HG03139 (cell line): ENCODE measurements around the gene TSPAN16.

Experiments used
- ATAC-seq: cut with Tn5 transposase; IDR thresholded peaks from one replicate; pipeline ENCODE4 v1.9.1; 2021; ENCODE audit not compliant: unreplicated experiment

TSPAN16 gene

GRCh38 chr19:11267316-11268085 lies 28.5 kb upstream of the TSPAN16 start:
- ATAC-seq, result no peak

- ATAC-seq, result no peak
Measured at GRCh38 chr19:11268783-11269267, 27.1 kb upstream of the TSPAN16 start.

- no peak for ATAC-seq
Measured at GRCh38 chr19:11269408-11269807, 26.6 kb upstream of the TSPAN16 start.

GRCh38 chr19:11273296-11273695 lies 22.7 kb upstream of the TSPAN16 start:
- ATAC-seq, result no peak

- no peak for ATAC-seq
Measured at GRCh38 chr19:11273989-11274388, 22.0 kb upstream of the TSPAN16 start.

- ATAC-seq, result no peak
Measured at GRCh38 chr19:11274533-11275086, 21.4 kb upstream of the TSPAN16 start.

GRCh38 chr19:11278670-11279069 lies 17.3 kb upstream of the TSPAN16 start:
- no peak for ATAC-seq

GRCh38 chr19:11279505-11280236 lies 16.3 kb upstream of the TSPAN16 start:
- no peak for ATAC-seq

- ATAC-seq, result no peak
Measured at GRCh38 chr19:11281356-11282049, 14.5 kb upstream of the TSPAN16 start.

- ATAC-seq, result no peak
Measured at GRCh38 chr19:11284515-11284914, 11.4 kb upstream of the TSPAN16 start.

- ATAC-seq, result no peak
Measured at GRCh38 chr19:11286312-11286974, 9.5 kb upstream of the TSPAN16 start.

- ATAC-seq, result no peak
Measured at GRCh38 chr19:11288349-11288748, 7.6 kb upstream of the TSPAN16 start.

GRCh38 chr19:11290256-11290655 lies 5.7 kb upstream of the TSPAN16 start:
- ATAC-seq, result no peak

GRCh38 chr19:11291415-11291814 lies 4.5 kb upstream of the TSPAN16 start:
- ATAC-seq, result no peak

- ATAC-seq, result no peak
Measured at GRCh38 chr19:11291991-11292390, 4.0 kb upstream of the TSPAN16 start.

- peak; percentile 60 for ATAC-seq
Measured at GRCh38 chr19:11293433-11294389, 2.2 kb upstream of the TSPAN16 start.

- no peak for ATAC-seq
Measured at GRCh38 chr19:11295180-11295579, 780 bp upstream of the TSPAN16 start.

GRCh38 chr19:11296264-11296663 lies 304 bp downstream of the TSPAN16 start:
- ATAC-seq, result no peak

GRCh38 chr19:11299946-11300810 lies 4.2 kb downstream of the TSPAN16 start:
- no peak for ATAC-seq
